ENCODE results near the gene PLXDC2.

DNA sequence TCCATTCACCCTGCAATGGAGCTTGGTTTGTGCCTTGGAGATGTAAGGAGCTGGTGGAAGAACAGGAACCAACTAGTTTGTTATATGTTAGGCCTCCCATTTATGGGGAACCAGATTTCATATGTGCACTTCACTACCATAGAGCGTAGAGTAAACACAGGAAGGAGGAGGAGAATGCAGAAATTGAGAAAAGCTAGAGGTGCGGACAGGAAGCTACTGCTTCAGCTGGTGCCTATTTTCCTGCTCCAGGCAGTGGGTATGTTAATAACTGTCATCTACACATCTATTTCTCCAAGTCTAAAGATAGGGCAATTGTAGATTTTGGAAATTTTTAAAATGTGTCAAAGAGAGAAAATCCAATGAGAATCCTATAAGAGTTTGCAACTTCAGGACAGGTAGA, 482.2 kb downstream of the PLXDC2 start:
- TF ChIP-seq, protein P1, sequence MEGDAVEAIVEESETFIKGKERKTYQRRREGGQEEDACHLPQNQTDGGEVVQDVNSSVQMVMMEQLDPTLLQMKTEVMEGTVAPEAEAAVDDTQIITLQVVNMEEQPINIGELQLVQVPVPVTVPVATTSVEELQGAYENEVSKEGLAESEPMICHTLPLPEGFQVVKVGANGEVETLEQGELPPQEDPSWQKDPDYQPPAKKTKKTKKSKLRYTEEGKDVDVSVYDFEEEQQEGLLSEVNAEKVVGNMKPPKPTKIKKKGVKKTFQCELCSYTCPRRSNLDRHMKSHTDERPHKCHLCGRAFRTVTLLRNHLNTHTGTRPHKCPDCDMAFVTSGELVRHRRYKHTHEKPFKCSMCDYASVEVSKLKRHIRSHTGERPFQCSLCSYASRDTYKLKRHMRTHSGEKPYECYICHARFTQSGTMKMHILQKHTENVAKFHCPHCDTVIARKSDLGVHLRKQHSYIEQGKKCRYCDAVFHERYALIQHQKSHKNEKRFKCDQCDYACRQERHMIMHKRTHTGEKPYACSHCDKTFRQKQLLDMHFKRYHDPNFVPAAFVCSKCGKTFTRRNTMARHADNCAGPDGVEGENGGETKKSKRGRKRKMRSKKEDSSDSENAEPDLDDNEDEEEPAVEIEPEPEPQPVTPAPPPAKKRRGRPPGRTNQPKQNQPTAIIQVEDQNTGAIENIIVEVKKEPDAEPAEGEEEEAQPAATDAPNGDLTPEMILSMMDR (conservative IDR thresholded peaks at IDR 0.05; ENCODE audit: low read length), result no peak
- TF ChIP-seq EZH2phosphoT487 (IDR thresholded peaks at IDR 0.05; ENCODE audit: borderline replicate concordance), result no peak

Data from Loucy (cell line).